CD4-positive, alpha-beta T cell treated with Interferon alpha-2 for 1 hour (primary cell): ENCODE results near the gene CALN1.
"Not testable (repeated sequence)": the region's sequence is repeated elsewhere in the genome, so short reads cannot be mapped to it uniquely, and the experiment has no call there.

Source experiments
- DNase-seq, 2 donors: peaks; one replicate each; pipeline ENCODE4 v3.0.0-alpha.2; 2020 to 2022

The CALN1 gene

DNA sequence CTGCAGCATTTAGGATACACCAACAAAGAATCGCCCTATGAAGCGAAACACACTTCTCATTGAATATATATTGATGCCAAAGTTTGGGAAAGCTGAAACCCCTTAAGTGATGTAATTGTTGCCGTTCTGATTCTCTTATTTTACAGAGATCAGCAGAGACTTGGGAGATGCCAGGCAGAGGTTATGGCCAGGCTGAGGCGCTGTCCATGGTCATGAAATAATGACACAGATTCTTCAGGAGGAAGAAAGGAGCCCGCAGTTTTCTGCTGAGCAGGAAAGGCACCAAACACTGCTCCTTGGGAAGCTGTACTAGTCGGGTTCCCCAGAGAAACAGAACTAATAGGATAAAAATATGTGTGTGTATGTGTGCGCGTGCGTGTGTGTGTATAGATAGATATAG is 566.0 kb downstream of the CALN1 start:
- DNase-seq: no peak

DNA sequence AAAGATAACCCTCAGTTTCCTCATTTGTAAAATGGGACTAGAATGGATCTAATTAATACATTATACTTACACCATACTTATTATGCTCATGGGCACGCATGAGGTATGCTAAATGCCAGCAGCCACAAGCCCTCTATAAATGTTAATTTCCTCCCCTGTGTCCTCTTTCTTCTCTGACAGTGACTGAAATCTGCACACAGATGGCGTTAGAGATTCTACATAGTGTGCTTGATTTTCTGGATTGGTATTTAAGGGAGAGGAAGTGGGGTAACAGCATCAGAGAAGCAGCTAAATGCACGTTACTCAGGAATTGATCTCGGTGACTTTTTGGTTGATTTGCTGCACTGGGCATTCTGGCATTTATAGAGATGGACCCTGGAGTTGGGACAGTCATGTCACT is 568.5 kb downstream of the CALN1 start:
- no peak for DNase-seq

DNA sequence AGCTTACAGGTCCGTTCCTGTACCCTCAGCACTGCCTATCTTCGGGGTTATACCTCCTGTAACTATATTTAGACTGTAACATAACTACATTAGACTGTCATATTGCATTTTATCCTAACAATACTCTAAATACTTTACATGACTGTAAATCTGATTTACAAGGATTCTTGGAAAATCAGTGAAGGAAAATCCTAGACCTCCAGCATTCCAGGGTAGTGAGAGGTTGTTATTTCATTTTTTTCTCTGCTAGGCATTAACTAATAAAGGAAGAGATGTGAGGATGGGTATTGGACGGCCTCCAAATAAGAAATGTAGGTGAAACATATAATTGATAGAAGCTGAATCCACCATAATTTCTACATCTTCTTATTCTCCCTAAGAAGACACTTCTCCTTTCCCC is 569.4 kb downstream of the CALN1 start:
- no peak for DNase-seq

DNA sequence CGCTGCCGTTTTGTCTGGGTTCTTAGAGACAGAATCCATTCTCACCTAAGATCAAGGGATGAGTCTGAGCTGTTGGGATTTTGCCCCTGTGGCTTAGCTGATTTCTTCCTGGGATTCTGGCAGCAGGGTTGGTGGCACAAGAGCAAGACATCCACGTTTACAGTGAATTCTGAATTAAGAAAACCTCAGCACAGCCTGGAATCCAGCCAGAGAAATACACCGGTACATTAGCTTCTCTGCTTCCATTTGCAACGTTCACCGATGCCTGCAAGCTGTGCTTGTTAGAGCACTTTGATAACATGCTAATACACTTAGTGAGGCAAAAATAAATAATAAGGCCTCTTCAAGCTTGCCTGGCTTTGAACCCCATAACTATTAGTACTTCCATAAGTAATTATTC is 569.8 kb downstream of the CALN1 start:
- DNase-seq: no peak

DNA sequence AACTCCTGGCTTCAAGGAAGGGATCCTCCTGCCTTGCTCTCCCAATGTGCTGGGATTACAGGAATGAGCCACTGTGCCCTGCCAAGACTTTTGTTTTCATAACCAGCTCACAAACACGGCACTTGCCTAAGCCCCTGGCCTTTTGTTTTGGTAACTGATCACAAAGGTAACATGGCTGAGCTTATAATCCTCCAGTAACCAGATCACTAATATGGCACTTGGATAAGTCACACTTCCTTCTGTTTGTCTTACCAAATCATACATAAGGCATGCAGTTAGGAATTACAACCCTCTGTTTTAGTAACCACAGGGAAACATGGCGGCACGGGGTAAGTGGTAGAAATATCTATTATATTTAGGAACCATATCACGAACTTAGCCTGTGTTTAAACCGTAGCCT is 577.1 kb downstream of the CALN1 start:
- DNase-seq: no peak

DNA sequence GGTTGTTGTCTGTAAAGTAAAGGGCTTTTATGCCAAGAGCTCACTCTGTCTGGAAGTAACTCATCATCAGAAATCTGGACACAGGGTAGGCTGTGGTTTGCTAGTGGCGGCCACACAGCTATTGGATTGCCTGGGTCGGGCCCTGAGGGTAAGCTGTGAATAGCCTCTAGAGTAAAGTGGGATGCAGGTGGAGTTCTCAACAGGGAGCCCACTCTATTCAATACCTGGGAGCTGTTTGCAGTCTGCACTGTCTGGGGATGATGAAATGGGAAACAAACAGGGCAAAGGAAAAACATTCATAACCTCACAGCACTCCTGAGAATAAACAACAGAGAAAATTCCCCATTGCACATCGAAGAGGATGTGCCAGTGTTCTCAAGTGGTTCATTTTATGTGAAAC is 582.6 kb downstream of the CALN1 start:
- no peak for DNase-seq

DNA sequence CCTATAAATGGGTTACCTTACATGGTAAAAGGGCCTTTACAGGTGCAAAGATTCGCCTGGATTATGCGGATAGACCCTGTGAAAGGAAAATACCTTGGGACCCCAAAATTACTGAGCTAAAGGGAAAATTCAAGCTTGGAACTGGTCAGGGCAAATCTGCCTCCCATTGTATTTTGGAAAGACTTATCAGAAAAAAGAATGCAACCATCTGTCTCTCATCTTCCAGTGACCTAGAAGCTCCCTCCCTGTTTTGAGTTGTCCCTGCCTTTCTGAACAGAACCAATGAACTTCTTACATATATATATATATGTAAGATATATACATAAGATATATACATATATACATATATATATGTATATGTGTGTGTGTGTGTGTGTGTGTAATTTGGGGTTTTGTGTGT is 583.8 kb downstream of the CALN1 start:
- DNase-seq: no peak

DNA sequence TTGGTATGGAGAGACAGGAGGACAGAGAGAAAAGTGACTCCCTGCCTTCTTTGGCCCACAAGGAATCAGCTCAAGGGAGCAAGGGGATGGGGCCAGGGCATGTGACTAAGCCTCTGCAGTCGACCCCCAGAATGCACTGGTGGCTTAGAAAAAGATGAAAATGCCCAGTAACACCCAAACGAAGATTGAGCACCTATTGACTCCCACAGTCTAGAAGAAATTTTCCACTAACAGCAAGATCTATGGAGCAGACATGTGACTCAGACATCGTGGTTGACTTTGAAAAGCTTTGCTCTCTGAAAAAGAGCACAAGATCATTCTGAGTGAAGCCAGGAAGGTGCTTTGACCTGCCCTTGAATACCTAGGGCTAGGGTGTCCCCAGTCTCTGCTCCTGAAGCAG is 586.0 kb downstream of the CALN1 start:
- no peak for DNase-seq

DNA sequence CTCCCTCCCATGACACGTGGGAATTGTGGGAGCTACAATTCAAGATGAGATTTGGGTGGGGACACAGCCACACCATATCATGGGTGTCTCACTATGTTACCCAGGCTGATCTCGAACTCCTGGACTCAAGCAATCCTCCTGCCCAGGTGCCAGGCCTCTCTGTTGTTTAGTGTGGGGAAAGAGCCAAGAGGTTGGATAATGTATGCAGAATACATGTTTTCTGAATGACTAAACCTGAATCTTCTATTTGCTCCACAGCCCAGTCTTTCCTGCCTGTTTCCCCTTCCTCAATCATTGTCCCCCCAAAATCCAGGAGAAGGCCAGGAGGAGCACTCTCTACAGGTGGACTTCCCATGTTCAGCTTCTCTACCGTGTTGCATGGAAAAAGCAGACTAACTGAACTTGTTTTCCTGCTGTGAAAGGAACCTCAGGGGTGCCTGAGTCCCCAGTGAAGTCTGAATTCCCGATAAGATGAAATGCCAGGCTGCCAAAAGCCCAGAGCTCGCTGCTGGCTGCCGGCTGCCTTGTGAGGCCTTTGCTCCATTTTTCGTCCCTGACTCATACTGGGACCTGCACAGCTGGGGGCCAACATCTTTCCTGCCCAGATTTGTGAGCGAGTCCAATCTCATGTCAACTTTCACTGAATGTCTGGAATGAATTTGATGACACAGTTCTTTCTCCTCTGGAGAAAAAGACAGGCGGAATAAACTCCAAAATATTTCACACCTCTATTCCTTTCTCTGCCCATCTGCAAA is 588.0 kb downstream of the CALN1 start:
- DNase-seq: no peak

DNA sequence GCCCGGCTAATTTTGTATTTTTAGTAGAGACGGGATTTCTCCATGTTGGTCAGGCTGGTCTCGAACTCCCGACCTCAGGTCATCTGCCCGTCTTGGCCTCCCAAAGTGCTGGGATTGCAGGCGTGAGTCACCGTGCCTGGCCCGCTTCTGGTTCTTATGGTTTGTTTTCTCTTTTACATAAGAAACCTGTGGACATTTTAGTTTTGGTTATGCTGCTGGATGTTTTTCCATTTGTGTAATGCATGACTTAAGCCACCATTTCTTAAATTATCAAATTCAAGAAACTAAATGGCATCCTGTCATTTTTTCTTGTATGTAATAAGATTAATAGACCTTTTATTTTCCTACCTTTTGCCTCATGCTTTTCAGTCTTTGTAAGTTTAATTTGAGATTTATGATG is 589.7 kb downstream of the CALN1 start:
- not testable (repeated sequence) for DNase-seq

DNA sequence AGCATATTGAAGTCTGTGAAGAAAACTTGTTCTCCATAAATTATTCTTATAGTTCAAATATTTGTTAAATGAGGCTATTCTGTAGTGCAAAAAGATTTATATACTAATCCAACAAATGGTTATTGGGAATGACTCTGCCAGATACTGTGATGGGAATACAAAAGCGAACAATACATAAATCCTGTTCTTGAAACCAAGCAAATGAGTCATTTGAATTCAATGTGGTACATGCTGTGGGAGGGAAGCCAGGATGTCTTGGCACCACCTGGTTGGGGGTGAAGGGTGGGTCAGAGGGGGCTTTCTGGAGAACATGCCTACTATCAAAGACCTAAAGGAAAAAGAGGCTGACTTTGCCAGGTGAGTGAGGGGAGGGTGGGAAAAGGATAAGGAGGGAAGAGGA is 594.2 kb downstream of the CALN1 start:
- DNase-seq: no peak

DNA sequence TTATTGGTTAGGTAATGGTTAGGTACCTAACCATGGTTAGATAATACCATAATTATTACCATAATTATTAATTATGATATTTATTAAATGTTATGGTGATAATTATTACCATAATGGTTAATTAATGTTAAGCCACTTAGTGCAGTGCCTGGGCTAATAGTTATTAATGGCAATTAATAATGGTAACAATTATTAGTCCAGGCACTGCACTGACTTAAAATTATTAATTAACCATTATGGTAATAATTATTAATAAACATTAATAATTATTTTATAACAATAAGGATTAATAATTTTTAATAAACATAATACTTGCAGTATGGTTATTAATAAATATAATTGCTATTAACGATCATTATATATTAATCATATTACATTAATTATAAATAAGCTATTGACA is 604.0 kb downstream of the CALN1 start:
- DNase-seq: no peak

DNA sequence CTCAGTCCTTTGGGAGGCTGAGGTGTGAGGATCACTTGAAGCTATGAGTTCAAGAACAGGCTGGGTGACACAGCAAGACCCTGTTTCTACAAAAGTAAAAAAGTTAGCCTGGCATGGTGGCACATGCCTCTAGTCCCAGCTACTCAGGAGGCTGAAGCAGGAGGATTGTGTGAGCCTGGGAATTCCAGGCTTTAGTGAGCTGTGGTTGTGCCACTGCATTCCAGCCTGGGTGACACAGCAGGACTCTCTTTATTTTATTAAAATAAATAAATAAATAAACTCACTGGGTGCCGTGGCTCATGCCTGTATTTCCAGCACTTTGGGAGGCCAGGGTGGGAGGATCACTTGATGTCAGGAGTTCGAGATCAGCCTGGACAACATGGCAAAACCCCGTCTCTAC is 607.9 kb downstream of the CALN1 start:
- DNase-seq: no peak

DNA sequence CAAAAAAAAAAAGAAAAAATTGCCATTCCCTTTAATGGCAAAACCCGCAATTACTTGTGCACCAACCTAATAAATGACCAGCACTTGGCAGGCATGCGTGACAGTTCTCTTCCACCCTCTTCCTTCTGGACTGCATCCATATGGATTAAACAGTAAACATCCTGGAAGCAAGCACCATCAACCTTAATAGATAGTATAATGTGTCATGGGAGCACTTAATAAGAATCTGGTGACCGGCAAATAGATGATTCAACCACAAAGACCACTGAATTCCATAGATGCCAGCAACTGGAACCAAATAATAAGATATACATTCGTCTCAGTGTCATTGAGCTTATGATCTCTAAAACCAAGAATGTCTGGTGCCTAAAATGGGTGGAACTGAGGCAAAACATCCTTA is 610.2 kb downstream of the CALN1 start:
- no peak for DNase-seq

DNA sequence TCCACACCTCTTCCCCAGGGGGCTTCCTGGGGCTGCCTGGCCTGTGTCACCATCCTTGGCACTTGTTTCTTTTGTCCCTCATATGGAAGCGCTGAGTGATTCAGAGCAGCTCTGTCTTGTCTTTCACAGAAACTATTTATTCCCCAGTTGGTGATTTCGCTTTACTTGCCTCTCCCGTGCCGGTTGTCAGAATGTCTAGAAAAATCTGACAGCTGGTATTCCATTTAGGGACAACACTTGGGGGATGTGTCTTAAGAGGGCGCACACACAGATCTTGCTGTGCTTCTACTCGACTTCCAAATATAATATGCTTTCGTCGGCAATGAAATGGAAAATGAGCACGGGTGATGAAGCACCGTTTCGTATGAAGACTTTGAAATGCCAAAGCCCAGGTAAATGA is 611.8 kb downstream of the CALN1 start:
- DNase-seq: no peak

DNA sequence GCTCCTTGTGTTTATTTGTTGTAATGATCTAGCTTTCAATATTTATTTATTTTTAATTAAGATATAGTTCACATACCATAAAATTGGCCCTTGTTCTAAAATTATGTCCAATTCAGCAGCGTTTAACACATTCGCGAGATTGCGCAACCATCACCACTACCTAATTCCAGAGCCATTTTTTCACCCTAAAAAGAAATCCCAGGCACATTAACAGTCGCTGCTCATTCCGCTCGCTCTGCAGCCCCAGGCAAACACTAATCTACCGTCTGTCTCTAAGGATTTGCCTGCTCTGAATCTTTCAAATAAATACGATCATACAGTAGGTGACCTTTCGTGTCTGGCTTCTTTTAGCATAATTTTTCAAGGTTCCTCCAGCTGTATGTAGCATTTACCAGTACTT is 616.7 kb downstream of the CALN1 start:
- no peak for DNase-seq

DNA sequence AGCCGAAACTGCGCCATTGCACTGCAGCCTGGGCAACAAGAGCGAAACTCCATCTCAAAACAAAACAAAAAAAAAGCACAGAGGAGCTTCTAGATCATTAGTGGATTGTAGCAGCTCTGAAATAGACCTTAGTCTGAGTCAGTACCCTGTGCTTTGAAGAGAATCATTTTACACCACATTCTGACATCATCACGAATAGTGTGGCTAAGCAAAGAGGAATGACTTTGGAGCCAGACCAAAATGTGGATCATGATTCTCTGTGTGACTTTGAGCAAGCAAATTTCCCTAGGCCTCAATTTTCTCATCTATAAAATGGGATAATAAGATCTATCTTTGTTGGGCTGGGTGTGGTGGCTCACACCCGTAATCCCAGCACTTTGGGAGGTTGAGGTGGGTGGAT is 618.9 kb downstream of the CALN1 start:
- DNase-seq: no peak

DNA sequence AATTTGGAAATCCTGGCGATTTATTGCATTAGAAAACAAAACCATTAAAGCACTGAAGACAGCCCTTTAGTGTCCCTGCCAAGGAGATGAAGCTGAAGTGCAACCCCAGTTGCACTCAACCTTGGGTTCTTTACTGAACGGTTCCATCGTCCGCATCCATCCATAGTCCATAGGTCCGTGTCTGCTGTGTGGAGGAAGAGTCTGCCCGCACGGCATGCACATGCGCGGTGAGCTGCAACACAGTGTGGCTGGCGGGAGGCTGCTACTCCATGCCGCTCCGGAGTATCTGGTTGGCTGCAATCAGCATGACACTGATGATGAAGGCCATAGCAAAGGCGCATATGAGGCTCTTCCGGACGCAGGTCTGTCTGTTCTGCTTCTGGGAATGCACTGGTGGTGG is 624.6 kb downstream of the CALN1 start:
- no peak for DNase-seq

DNA sequence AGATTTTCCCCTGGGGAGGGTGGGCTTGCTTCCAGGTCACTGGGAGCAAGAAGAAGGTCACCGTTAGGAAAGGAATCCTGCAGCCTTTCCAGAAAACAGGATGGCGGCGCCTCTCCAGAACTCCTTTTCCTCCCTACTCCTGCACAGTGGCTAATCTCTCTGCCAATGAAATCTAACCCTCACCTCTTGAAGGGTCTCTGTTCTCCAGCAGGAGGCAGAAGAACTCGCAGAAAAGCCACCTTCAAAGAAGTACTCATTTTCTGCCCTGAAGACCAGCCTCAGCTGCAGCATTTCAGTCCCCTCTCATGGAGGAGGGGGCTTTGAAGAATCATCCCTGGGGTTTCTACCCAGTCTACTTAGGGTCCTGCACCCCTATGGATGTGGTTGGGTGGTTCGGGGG is 626.9 kb downstream of the CALN1 start:
- DNase-seq: no peak

DNA sequence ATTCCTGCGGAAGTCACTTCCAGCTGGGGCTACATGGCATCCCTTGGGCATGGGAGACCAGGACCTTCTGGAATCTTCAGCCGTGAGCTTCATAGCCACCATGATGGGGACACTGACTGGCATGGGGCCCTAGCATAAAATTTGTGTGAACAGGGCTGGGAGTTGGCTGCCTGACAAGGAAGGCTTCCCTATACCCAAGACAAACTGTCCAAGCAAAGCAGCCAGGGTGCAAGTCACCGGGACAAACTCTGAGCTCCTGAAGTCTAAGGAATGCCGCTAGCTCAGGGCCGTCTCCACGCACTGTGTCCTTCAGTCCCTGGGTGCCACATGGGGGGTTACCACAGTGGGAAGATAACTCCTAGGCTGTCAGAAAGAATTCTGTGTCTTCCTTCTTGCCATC is 627.4 kb downstream of the CALN1 start:
- no peak for DNase-seq

DNA sequence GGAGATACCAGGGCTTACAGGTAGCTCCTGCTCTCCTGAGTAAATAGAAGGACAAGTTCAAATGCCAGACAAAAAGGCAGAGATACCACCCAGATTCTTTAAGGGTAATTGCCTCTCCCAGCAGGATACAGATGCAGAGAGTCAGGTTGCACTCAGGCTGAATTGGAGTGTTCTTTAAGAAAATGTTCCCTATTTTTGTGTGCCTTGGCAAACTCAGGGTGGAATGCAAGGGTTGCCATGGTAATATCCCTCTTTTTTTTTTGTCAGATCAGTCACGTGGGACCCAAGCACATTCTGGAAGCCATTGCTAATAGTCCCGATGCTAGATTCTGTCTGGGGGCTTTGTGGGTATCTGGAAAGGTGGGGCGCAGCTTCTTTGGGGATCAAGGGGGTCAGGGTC is 628.0 kb downstream of the CALN1 start:
- DNase-seq: no peak

DNA sequence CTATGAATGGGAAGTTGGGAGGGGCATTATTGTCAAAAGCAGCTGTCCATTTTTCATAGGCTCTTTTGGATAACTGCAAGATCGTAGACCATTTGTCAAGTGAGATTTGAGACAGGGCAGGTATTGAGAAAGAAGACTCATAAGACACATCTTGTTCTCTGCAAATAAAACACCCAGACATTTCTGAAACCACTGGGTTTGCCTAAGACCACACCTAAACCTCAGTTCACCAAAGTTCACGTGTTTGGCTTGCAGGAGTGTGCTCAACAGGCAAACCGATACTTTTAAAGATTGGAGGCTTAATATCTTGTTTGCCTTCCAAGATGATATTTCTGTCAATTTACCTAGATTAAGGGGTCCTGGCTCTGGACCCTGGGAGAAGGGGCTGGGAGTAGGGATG is 628.4 kb downstream of the CALN1 start:
- no peak for DNase-seq

DNA sequence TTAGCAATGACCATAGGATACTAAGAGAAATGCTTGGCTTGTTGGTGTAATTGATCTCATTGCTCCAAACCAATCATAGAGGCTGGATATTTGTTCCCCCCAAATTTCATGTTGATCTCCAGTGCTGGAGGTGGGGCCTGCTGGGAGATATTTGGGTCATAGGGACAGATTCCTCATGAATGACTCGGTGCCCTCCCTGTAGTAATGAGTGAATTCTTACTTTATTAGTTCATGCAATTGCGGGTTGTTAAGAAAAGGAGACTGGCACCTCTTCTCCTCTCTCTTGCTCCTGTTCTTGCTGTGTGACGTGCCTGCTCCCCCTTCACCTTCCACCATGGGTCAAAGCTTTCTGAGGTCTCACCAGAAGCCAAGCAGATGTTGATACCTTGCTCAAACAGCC is 630.1 kb downstream of the CALN1 start:
- DNase-seq: no peak

DNA sequence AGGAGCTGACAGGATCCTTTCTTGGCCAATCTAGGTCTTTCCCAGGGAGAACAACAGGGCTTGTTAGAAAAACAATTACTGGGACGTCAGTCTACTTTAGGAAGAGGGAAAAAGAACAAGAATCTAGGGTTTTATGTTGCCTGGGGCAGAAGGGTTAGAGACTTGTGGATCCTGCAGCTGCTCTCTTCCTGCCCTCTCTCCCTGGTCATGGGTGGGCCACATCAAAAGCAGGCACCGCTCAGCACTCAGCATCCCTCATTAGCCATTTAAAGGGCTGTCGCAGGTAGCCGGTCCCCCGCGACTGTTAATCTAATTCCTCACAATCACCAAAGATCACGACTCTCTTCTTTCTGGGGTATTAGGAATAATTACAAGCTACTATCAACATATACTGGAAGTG is 631.9 kb downstream of the CALN1 start:
- DNase-seq: no peak

DNA sequence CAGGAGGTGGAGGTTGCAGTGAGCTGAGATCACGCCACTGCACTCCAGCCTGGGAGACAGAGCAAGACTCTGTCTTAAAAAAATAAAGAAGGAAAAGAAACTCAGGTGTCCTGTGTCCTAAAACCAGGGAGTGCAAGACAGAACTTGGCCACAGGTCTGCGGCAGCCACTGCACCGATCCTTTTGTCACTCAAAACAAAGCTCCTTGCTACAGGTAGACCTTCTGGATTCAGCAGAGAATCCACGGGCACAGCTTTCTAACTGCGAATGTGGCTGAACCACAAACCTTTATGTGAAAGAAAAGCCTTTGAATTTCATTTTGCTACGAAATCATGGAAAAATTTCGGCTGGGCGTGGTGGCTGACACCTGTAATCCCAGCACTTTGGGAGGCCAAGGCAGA is 634.9 kb downstream of the CALN1 start:
- no peak for DNase-seq

DNA sequence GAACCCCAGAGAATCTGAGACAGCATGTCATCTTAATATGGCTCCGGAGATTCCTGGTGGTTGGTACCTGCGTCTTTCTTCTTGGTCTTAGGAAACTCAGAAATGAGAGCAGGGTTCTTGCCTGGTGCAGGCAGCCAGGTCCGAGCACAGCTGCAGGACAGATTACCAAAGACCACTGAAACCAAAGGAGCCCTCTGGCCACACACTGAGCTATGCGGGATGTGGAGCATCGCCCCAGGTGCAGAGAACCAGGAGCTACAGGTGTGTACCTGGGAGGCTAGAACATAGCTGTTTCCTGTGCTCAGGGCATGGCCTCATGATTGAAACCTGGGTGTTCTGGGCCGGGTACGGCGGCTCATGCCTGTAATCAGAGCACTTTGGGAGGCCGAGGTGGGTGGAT is 635.4 kb downstream of the CALN1 start:
- DNase-seq: no peak
